Left colon (tissue), 2 donors: ENCODE measurements around the gene FHL1. TPM values are rescaled to one million over a fixed set of nuclear protein-coding genes. Genes with fewer than 3 reads are reported as not detected.
"Not testable (repeated sequence)": the region's sequence is repeated elsewhere in the genome, so short reads cannot be mapped to it uniquely, and the experiment has no call there.

Source experiments
- ATAC-seq: fragments of 200-7000 bp; cut with Tn5 transposase; one replicate; pipeline ENCODE4 v1.9.1; 2020; ENCODE audit warnings: mild to moderate bottlenecking, moderate library complexity
- DNase-seq, 2 donors: peaks; one replicate each; pipeline ENCODE4 v3.0.0-alpha.2; 2020
- intact Hi-C, 2 donors: fragments of 100-400 bp; cut with DNase I in 1 of 2; cut with micrococcal nuclease in 1 of 2; formaldehyde crosslinking; loops; one replicate each; pipeline versions ENCODE4 v1.11.2 to v1.14.0; 2022; cut with DNase I, micrococcal nuclease
- long read RNA-seq: library from polyadenylated mRNA; unstranded; transcript quantifications from one replicate; pipeline ENCODE4 v2.0.0, GENCODE V29; 2021
- total RNA-seq, 2 donors: library from RNA; stranded (reverse); fragmentation: NEBNext Ultra II Directional; extraction: Animal tissue kit (Norgen Biotek cat#: 25700); gene quantifications; one replicate each; pipeline ENCODE4 v1.2.1, GENCODE V29; 2021
- donor health status: DM: no; HTN: no; CAD: no.
- donor health status: DM: yes; HTN: yes; CAD: no.

FHL1 gene
- total RNA-seq = 100 to 1,000 TPM in 1 of 2 donors, 10 to 100 TPM in 1; 24.8 to 175 TPM
- long read RNA-seq, transcript FHL1-205 (7 exons, 2,441 nt) = major isoform, 8 of 19 reads
- long read RNA-seq, partial matches to known transcripts = 1 of 19 reads
- long read RNA-seq, other reads (novel, unspliced or antisense) = 6 of 19 reads

GRCh38 chrX:136147315-136147901, at the start of gene FHL1:
TSS of gene FHL1 (plus strand) at chrX:136147533.
- intact Hi-C loops = no loop called here
- peak; percentile 49 to 62 for DNase-seq
- ATAC-seq = peak; percentile 91

- intact Hi-C loops = no loop called here
- no peak for ATAC-seq
- no peak for DNase-seq
These were observed 49.2 kb upstream of the FHL1 start for GRCh38 chrX:136097871-136098805.

- DNase-seq (no peak), ATAC-seq (no peak)
- intact Hi-C loops = no loop called here
These were observed 42.4 kb upstream of the FHL1 start for GRCh38 chrX:136104936-136105335.

GRCh38 chrX:136106920-136107528, 40.3 kb upstream of the FHL1 start:
- ATAC-seq (no peak), DNase-seq (no peak)
- intact Hi-C loops = no loop called here

GRCh38 chrX:136108905-136109304, 38.4 kb upstream of the FHL1 start:
- DNase-seq, intact Hi-C loops, ATAC-seq: not testable (repeated sequence)

- DNase-seq (no peak), ATAC-seq (no peak)
- intact Hi-C loops = no loop called here
These were observed 35.0 kb upstream of the FHL1 start for GRCh38 chrX:136112286-136112685.

GRCh38 chrX:136112778-136113177, 34.6 kb upstream of the FHL1 start:
- ATAC-seq (no peak), DNase-seq (no peak)
- intact Hi-C loops = no loop called here

GRCh38 chrX:136115126-136115903, 32.0 kb upstream of the FHL1 start:
- intact Hi-C loops = no loop called here
- DNase-seq = no peak
- ATAC-seq = no peak

- intact Hi-C loops = no loop called here
- DNase-seq = no peak
- no peak for ATAC-seq
These were observed 31.4 kb upstream of the FHL1 start for GRCh38 chrX:136115904-136116297.

- no peak for DNase-seq
- no peak for ATAC-seq
- intact Hi-C loops = no loop called here
These were observed 25.5 kb upstream of the FHL1 start for GRCh38 chrX:136121788-136122187.

- no peak for ATAC-seq
- intact Hi-C loops = no loop called here
These were observed 25.1 kb upstream of the FHL1 start for GRCh38 chrX:136122207-136122606.

GRCh38 chrX:136125106-136125505, 22.2 kb upstream of the FHL1 start:
- intact Hi-C loops = no loop called here
- no peak for ATAC-seq

More at GRCh38 chrX:136122207-136122606, 25.1 kb upstream of the FHL1 start:
- no peak for DNase-seq

GRCh38 chrX:136126371-136126770, 21.0 kb upstream of the FHL1 start:
- DNase-seq = no peak
- intact Hi-C loops = no loop called here
- no peak for ATAC-seq

More at GRCh38 chrX:136125106-136125505, 22.2 kb upstream of the FHL1 start:
- DNase-seq = no peak

- ATAC-seq = no peak
- no peak for DNase-seq
- intact Hi-C loops = no loop called here
These were observed 20.4 kb upstream of the FHL1 start for GRCh38 chrX:136126872-136127406.

GRCh38 chrX:136128743-136129142, 18.6 kb upstream of the FHL1 start:
- no peak for ATAC-seq
- intact Hi-C loops = no loop called here
- DNase-seq = no peak

GRCh38 chrX:136130931-136131833, 16.2 kb upstream of the FHL1 start:
- ATAC-seq (no peak), DNase-seq (no peak)
- intact Hi-C loops = no loop called here

GRCh38 chrX:136138939-136139338, 8.4 kb upstream of the FHL1 start:
- intact Hi-C loops = no loop called here
- ATAC-seq (no peak), DNase-seq (no peak)

- ATAC-seq (peak; percentile 22), DNase-seq (no peak)
- intact Hi-C loops = no loop called here
These were observed 5.8 kb upstream of the FHL1 start for GRCh38 chrX:136141569-136141968.
